Measurements from ENCODE around the gene DLGAP1.

DNA sequence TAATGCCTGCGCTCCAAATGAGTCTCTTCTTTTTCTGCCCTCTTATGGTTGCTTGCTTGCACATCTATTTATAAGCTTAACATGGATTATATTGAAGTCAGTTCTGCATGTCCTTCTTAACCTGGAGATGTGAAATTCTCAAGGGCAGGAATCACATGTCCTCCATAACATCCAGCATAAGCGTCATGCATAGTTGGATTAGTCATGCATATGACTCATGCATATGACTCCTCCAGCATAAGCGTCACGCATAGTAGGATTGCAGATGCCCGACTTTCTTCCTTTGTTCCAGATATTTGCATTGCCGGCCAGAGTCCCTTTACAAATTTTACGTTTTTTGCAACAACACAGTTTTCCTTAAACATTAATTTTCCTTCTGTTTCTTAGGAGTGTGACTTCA is 696.6 kb downstream of the DLGAP1 start:
- TF ChIP-seq CTCF (IDR thresholded peaks at IDR 0.05; ENCODE audit: low read depth, low read length) (no peak), MYC (IDR thresholded peaks at IDR 0.05; ENCODE audit: low read depth, low read length) (no peak)

All from NB4 (cell line).